Neural crest cell (in vitro differentiated cells): ENCODE results near the gene SNX24. TPM values are rescaled to one million over a fixed set of nuclear protein-coding genes. Genes with fewer than 3 reads are reported as not detected.

Experiments
- DNase-seq: peaks from one replicate; pipeline ENCODE4 v3.0.0; 2021; ENCODE audit warnings: low read depth, mixed read lengths, low spot score
- H3K27ac Mint-ChIP-seq: one replicate; pipeline ENCODE4 v1.8.0; 2021; ENCODE audit warnings: mild to moderate bottlenecking, mixed read lengths; ENCODE audit not compliant: unreplicated experiment
- H3K27me3 Mint-ChIP-seq: 2 replicates; pipeline ENCODE4 v1.8.0; 2021; ENCODE audit warnings: low read depth, mild to moderate bottlenecking, mixed read lengths
- H3K36me3 Mint-ChIP-seq: 2 replicates; pipeline ENCODE4 v1.8.0; 2021; ENCODE audit warnings: low read depth, mild to moderate bottlenecking, mixed read lengths
- H3K4me1 Mint-ChIP-seq: 2 replicates; pipeline ENCODE4 v1.8.0; 2021; ENCODE audit warnings: mixed read lengths
- H3K4me3 Mint-ChIP-seq: one replicate; pipeline ENCODE4 v1.8.0; 2021; ENCODE audit warnings: mild to moderate bottlenecking, mixed read lengths
- H3K9me3 Mint-ChIP-seq: 2 replicates; pipeline ENCODE4 v1.8.0; 2021; ENCODE audit warnings: mixed read lengths
- CTCF ChIP-seq: fragments of 200-600 bp; sonication (generic); conservative IDR thresholded peaks from 2 replicates; pipeline ENCODE4 v1.5.0; 2021; ENCODE audit warnings: antibody characterized with exemption, mild to moderate bottlenecking
- total RNA-seq: library from RNA; stranded (reverse); gene quantifications from 2 replicates; pipeline ENCODE4 v1.2.1, GENCODE V29; 2021

Gene SNX24
- total RNA-seq, 1 donor from 2014 or later: 19.7 TPM

GRCh38 chr5:122937914-122938313 lies 92.5 kb downstream of the SNX24 start:
- Mint-ChIP-seq H3K9me3 (no peaks in the 10 kb centered on the region), H3K27me3 (no peaks in the 10 kb centered on the region), H3K4me3 (no peak overlapping the region), H3K36me3 (peaks cover 4% of the 10 kb centered on the region), H3K27ac (no peak overlapping the region), H3K4me1 (peaks cover 23% of the 10 kb centered on the region)
- TF ChIP-seq CTCF: no peak
- no peak for DNase-seq

GRCh38 chr5:122940890-122941289 lies 95.5 kb downstream of the SNX24 start:
- Mint-ChIP-seq H3K27me3 (no peaks in the 10 kb centered on the region), H3K4me3 (no peak overlapping the region), H3K9me3 (no peaks in the 10 kb centered on the region), H3K4me1 (peaks cover 7% of the 10 kb centered on the region), H3K27ac (peak overlapping the region; percentile 59), H3K36me3 (peaks cover 4% of the 10 kb centered on the region)
- no peak for DNase-seq
- no peak for TF ChIP-seq CTCF

- no peaks in the 10 kb centered on the region for H3K27me3 Mint-ChIP-seq
- H3K4me3 Mint-ChIP-seq: no peak overlapping the region
- H3K4me1 Mint-ChIP-seq: peaks cover 4% of the 10 kb centered on the region
- H3K9me3 Mint-ChIP-seq: no peaks in the 10 kb centered on the region
- H3K36me3 Mint-ChIP-seq: peaks cover 4% of the 10 kb centered on the region
- TF ChIP-seq CTCF: no peak
- DNase-seq: no peak
- H3K27ac Mint-ChIP-seq: no peak overlapping the region
Observed at GRCh38 chr5:122941737-122942136, 96.3 kb downstream of the SNX24 start.

- H3K4me3 Mint-ChIP-seq: no peak overlapping the region
- H3K27ac Mint-ChIP-seq: no peak overlapping the region
- H3K27me3 Mint-ChIP-seq: no peaks in the 10 kb centered on the region
- no peaks in the 10 kb centered on the region for H3K9me3 Mint-ChIP-seq
- peaks cover 4% of the 10 kb centered on the region for H3K4me1 Mint-ChIP-seq
- DNase-seq: no peak
- H3K36me3 Mint-ChIP-seq: peaks cover 4% of the 10 kb centered on the region
- TF ChIP-seq CTCF: no peak
Observed at GRCh38 chr5:122942164-122942914, 96.9 kb downstream of the SNX24 start.

- Mint-ChIP-seq H3K27ac (no peak overlapping the region), H3K4me3 (no peak overlapping the region), H3K36me3 (peaks cover 4% of the 10 kb centered on the region), H3K9me3 (no peaks in the 10 kb centered on the region), H3K4me1 (peaks cover 4% of the 10 kb centered on the region), H3K27me3 (no peaks in the 10 kb centered on the region)
- no peak for TF ChIP-seq CTCF
- no peak for DNase-seq
Observed at GRCh38 chr5:122943050-122943698, 97.8 kb downstream of the SNX24 start.
